Measurements from ENCODE around the gene TMEM163.
"Not testable (repeated sequence)": the region's sequence is repeated elsewhere in the genome, so short reads cannot be mapped to it uniquely, and the experiment has no call there.

TMEM163 gene

DNA sequence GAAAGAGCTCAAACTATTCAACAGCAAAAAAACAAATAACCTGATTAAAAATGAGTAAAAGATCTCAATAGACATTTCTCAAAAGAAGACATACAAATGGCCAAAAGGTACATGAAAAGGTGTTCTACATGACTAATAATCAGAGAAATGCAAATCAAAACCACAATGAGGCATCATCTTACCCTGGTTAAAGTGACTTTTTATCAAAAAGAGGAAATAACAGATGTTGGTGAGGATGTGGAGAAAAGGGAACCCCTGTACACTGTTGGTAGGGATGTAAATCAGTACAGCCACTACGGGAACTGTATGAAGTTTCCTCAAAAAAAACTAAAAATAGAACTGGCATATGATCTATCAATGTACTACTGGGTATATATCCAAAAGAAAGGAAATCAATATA is 39.8 kb upstream of the TMEM163 start:
- TF ChIP-seq CTCF (IDR thresholded peaks at IDR 0.05; ENCODE audit: low read depth, low read length): no peak
- DNase-seq (ENCODE audit: extremely low read depth, low read depth): no peak

DNA sequence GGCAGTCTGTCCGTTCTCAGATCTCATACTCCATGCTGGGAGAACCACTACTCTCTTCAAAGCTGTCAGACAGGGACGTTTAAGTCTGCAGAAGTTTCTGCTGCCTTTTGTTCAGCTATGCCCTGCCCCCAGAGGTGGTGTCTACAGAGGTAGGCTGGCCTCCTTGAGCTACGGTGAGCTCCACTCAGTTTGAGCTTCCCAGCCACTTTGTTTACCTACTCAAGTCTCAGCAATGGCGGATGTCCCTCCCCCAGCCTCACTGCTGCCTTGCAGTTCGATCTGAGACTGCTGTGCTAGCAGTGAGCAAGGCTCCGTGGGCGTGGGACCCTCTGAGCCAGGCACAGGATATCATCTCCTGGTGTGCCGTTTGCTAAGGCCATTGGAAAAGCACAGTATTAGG is 33.2 kb upstream of the TMEM163 start:
- not testable (repeated sequence) for DNase-seq (ENCODE audit: extremely low read depth, low read depth)

DNA sequence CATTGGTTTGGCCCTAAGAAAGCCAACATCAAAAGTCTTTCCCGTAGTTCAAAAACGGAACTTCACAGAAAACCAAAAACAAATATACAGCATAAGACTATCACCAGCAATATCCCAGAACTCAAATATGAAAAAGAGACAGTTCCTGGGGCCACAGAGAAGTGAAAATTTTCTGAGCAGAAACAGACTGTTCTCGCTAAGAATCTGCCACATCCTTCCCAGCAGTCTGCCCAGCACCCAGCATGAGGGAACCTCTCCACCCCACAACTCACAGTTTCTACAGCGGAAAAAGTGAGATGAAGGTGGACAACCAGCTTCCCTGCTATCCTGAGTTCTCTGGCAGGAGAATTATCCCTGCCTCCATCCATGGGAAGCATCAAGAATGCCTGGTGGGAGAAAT is 26.7 kb upstream of the TMEM163 start:
- no peak for TF ChIP-seq CTCF (IDR thresholded peaks at IDR 0.05; ENCODE audit: low read depth, low read length)
- no peak for DNase-seq (ENCODE audit: extremely low read depth, low read depth)

GRCh38 chr2:134745023-134745422 is 26.2 kb upstream of the TMEM163 start:
- TF ChIP-seq CTCF (IDR thresholded peaks at IDR 0.05; ENCODE audit: low read depth, low read length): no peak
- no peak for DNase-seq (ENCODE audit: extremely low read depth, low read depth)

DNA sequence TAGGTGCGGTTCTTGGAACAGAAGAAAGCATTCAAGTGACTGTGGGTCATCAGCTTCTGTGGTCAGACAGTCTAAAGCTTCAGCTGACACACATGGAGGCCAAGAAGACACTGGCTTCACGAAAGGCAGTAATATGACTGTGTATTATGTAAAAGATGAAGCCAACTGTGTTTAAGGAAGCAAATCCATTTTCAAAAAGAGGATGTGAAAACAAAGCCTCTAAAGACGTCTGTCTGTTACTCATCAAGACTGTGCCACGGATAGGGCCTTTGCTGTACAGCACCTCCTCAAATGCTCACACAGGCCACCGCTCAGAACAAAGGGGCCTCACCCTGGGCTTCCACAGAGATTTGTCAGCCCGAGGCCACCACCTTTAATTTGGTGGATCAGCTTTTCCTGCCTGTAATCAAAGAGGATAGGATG is 21.1 kb upstream of the TMEM163 start:
- no peak for DNase-seq (ENCODE audit: extremely low read depth, low read depth)
- no peak for TF ChIP-seq CTCF (IDR thresholded peaks at IDR 0.05; ENCODE audit: low read depth, low read length)

DNA sequence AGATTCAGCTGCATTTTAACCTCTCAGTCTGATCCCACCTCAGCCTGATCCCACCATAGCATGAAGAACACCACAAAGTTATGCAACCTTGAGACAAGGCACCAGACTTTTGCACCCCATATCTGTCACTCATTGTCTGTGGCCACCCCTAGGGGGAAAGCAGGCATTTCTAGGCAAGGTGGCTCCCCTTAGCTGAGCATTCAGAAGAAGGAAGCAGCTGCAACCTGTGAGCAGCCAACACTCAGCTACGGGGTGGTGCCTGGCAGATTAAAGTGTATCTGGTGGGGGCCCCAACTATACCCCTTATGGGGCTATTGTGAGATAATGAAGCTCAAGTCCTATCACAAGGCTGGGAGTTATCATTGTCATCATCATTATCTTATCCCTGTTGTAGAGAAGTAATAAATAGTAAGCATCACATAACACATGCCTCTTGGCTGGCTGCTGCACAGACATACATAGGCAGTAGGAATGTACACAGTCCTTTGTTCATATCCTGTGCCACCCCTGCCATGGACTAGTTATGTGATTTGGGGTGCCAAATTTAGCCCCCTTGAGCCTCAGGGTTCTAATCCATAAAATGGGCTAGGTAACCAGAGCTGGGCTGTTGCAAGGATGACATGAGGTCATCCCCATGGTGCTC is 20.6 kb upstream of the TMEM163 start:
- no peak for TF ChIP-seq CTCF (IDR thresholded peaks at IDR 0.05; ENCODE audit: low read depth, low read length)
- DNase-seq (ENCODE audit: extremely low read depth, low read depth): no peak

DNA sequence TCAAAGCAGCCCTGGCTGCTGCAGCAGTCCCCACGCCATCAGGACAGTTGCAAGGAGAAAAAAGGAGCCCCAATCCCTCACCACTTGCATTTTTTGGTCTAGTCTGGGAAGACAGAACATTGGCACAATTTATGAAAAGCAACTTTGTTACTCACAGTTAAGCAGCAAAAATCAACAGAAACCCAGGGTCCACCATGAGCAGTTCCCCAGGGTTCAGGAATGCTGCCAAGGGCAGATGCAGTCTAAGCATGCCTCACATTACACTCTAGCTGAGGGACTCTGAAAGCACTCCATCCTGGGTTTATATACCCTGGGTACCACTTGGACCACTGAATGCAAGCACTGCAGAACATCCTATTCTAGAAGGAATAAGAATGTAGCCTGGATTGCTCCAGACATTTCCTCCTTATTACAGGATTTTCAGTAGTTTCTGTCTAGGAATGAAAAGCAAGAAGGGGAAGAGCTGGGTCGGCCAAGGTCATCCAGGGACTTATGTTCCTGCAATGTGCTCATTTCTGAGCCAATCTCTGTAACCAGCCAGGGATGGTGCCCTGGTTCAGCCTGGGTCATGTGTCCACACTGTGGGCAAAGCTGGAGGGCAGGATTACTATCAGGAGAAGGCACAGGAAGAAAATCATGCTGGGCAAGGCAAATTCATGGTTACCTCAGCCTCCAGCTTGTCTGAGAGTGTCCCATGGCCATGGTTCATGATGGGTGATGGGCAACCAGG is 19.5 kb upstream of the TMEM163 start:
- no peak for TF ChIP-seq CTCF (IDR thresholded peaks at IDR 0.05; ENCODE audit: low read depth, low read length)
- no peak for DNase-seq (ENCODE audit: extremely low read depth, low read depth)

- no peak for TF ChIP-seq CTCF (IDR thresholded peaks at IDR 0.05; ENCODE audit: low read depth, low read length)
Observed at GRCh38 chr2:134737671-134738070, 18.9 kb upstream of the TMEM163 start.

More at GRCh38 chr2:134737671-134738070, 18.9 kb upstream of the TMEM163 start:
- no peak for DNase-seq (ENCODE audit: extremely low read depth, low read depth)

All from AG09319 (cell line).